Measurements from ENCODE around the gene CADM1.

The CADM1 gene

DNA sequence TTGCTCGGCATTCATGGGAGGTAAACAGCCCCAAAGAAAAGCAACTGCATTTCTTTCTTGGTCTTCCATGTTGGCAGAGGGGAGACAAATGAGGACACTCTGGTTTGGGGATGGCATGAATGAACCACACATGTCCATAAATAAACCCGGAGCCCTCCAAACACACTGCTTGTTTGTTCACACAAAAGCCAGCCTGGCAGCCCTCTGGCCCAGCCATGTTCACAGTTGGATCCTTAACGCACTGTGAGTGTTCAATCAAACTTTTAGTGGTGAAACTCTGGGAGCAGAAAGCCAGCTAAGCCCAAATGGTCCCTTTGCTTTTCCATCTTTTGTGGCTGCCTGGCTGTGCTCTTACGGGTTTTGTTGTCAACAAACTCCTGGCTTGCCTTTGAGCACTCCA lies 336.8 kb downstream of the CADM1 start:
- DNase-seq, result no peak

DNA sequence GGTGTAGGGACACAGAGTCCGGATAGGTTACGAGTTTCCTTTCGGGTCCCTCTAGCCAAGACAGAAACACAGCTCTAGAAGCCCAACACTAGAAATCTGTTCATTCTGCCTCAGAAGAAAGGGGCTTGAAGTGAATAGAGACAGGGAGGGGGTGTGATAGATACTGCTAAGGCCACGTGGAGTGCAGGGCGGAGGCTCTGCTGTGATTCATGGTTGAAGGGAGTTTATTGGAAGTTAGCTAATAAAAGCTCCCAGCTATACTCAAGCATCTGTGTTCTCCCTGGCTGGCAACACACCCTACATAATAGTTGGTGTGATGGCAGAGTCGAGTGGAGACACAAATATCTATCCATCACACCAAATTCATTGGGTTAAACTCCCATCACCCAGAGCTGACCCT lies 337.4 kb downstream of the CADM1 start:
- no peak for DNase-seq

DNA sequence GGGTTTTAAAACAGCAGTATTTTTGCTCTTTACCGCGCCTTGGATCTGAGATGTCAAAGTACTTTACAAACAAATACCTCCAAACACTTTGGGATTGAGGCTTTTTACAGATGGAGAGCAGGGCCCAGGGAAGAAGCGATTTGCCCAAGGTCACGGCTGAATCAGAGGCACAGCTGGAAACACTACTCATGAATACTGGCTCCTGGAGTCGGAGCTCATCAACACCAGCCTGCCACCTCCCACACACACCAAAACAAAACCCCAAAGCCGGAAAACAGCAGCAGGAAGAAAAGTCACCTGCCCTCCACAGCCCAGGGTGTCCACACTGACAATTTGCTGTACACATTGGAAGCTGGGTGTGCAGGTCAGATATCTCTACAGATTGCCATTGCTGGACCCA lies 339.4 kb downstream of the CADM1 start:
- no peak for DNase-seq

DNA sequence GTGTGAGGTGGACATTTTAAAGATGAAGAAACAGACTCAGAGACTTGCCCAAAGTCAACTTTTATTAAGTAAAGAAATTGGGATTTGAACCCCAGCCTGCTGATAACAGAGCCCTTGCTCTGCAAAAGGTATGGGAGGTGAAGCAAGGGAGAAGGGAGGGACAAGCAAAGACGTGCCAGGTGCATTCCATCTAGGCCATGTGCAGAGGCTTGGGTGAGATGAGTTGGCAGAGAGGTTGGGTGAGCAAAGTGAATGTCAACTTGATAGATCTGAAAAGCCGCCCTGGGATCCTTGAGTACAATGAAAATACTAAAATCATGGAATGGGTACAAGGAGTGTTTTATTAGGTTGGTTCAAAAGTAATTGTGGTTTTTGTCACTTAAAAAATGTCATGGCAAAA lies 341.3 kb downstream of the CADM1 start:
- DNase-seq, result no peak

DNA sequence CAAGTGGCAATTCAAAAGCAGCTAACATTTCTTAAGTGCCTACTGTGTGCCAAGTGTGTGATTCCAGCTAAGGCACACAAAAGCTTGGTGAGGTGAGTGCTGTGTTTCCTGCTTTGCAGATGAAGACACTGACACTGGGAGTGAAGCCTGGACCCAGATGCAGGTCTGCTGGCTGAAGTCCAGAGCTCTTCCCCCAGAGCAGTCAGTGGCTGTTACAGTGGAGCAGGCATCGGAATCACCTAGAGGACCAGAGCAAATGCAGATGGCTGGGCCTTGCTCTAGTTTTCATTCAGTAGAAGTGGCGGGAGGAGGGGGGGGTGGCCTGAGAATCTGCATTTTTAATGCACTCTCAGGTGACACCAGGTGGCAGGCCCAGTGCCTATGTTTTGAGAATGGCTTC lies 342.3 kb downstream of the CADM1 start:
- DNase-seq, result no peak

DNA sequence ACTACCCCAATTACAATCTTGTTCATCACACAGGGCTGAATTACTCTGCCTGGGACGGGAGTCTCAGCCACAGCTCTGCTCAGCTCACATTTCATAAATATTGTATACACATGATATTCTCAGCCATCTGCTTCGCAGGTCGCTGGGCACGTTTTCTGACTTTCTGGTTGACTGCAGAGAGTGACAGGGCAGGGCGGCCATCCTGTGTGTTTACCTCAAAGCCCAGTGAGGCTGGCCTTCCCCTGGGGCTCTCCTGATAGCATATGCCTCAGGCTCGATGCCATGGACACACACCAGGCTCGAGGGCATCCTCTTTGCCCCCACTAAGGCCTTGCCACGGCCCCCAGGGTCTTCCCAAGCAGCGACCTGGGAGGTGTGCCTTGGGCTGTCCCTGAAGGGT lies 345.0 kb downstream of the CADM1 start:
- no peak for DNase-seq

DNA sequence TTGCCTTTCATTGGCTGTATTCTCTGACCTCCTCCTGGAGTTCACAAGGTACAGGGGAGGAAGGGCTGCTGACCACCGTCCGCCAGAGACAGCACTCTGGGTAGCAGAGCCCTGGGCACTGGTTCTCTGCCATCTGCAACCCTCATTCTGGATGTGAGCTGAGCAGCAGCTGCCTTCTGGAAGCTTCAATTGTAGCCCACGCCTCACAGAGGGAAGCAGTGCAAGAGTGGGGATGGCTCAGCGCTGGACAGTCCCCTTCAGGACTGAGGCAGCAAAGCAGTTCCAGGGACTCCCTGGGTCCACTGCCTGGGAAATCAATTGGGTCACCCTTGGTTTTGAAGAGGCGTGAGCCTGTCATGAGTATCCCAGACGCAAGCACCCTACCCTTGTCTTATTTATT lies 346.2 kb downstream of the CADM1 start:
- no peak for DNase-seq

DNA sequence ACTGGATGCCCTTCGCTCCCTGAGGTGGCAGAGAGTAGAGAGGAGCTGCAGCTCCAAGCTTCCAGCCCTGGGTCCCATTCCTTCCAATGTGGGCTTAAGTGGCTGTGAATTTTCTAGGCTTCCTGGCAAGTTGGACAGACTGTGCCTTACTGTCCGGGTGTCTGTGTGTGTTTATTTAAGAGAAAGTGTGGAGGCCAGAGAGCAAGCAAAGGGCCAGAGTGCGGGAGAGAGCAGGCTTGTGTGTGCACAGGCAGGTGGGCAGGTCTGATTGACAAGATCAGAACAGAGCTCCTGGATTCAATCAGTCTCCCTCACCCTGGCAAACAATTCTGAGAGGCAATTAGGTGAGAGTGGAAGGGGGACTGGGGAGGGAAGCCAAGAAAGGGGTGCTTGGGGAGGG lies 347.0 kb downstream of the CADM1 start:
- DNase-seq, result no peak

DNA sequence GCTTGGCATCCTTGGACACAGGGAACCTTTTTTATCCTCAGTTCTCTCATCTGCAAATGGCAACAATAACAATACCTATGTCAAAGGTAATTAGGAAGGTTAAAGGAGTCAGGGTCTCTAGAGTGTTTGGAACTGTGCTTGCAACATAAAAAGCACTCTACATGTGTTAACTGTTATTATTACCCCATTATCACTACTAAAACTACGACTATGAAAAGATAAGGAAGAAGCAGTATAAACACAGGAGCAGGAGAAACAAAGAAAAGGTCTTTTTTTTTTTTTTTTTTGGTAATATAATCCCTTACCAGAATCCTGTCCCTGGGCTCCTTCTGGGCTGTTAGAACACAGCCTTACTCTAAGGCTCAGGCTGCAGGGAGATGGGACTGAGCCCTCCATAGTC lies 348.2 kb downstream of the CADM1 start:
- DNase-seq, result no peak

DNA sequence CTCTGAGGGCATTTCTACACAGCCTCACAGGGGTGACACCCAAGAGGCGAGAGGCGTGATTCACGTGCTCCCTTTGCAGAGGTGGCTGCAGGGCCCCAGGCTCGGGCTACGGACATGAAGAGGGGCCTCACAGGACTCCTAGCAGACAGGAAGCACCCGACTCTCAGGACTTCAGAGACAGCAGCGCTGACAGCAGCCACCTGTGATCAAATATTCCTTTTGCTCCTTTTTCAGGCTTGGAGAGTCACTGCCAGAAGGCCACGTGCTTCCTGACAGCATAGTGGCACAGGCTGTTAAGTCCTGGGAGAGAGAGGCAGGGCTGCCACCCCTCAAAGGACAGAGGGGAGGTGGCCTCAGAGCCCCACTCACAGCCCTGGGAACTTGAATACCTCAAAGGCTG lies 348.9 kb downstream of the CADM1 start:
- no peak for DNase-seq

DNA sequence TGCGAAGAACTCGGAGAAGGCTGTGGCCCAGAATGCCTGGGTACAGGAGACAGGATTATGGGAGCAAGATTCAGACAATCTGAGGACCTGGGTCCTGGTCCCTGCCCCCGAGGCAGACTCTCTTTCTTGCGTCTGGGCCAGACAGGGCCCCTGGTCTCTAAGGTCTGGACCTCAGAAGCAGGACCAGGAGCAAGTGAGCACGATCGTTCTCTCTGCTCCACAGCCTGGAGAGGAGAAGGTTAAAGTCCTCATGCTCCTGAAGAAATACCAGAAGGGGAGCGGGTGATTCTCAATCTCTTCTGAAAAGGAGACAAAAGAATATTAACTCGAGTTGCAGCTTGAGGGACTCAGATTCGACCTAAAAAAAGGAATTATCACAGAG lies 349.9 kb downstream of the CADM1 start:
- DNase-seq, result no peak

DNA sequence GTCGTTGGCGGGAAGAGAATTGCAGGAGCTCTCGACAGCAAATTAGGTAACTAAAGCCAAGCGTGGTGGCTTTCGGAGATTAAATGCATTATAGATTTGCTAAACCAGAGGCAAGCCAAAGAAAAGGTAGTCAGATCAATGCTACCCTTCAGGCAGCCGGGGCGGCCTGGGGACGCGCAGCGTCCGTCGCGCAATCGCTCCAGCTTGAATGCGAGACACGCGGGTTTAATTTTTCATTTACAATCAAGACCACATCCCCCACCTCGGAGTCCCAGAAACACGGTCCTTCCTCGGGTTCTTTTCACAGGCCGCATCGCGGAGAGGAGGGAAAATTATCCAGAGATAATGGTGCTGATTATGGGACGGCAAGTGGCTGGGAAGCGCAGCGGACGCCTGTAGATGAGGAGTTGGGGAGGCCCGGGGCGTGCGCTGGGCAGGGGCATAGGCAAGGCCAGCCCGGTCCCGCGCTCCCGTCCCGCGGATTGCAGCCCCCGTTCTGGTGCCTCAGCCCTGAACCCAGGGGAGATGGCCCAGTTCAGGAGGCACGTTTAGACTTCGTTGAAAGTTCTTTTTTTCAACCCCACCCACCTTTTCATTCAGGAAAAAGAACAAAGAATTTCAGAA lies 350.4 kb downstream of the CADM1 start:
- DNase-seq, result no peak

DNA sequence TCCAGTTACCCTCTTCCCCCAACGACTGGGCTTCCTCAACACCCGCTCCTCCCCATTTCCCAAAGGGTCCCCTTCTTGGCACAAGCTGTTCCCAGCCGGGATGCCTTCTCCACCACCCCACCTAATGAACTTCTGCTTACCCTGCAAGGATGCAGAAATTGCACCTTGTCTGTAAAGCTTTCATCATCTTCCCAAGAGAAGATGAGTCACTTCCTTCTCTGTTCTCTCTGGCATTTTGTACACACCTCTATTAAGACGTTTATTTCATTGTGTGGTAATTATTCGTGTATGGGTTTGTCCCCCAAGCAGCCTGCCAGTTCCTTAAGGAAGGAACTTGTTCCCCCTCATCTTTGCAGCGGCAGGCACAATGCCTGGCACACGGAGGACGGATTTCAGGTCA lies 351.1 kb downstream of the CADM1 start:
- DNase-seq, result no peak

DNA sequence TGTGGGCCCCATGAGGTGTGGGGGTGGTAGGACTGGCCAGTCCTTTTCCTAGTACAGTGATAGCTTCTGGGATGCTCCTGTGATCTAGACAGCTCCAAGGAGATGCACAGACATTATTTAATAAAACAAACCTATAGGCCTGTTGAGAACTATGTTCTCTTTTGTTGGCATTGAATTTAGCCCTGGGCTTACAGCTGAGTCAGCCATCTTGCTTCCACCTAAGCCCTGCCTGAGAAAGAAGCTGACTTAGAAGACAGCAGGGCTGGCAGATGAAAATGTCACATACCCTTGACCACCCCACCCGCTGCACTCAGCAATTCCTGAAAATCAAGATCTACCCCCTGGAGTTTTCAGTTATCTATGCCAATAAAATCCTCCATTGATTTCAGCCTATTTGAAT lies 353.2 kb downstream of the CADM1 start:
- DNase-seq, result no peak

DNA sequence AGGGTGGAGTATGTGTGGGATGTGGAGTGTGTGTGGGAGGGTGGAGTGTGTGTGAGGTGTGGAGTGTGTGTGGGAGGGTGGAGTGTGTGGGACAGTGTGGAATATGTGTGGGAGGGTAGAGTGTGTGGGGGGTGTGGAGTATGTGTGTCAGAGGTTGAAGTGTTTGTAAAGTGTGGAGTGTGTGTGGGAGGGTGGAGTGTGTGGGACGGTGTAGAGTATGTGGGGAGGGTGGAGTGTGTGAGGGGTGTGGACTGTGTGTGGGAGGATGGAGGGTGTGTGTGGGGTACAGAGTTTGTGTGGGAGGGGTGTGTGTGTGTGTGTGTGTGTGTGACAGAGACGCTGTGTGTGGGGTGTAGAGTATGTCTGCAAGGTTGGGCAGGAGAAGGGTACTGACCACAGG lies 355.5 kb downstream of the CADM1 start:
- DNase-seq, result no peak

DNA sequence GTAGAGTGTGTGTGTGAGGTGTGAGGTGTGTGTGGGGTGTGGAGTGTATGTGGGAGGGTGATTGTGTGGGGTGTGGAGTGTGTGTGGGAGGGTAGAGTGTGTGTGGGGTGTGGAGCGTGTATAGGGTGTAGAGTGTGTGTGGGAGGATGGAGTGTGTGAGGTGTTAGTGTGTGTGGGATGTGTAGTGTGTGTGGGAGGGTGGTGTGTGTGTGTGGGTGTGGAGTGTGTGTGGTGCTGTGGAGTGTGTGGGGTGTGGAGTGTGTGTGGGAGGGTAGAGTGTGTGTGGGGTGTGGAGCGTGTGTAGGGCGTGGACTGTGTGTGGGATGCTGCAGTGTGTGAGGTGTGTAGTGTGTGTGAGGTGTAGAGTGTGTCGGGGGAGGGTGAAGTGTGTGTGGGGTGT lies 356.1 kb downstream of the CADM1 start:
- no peak for DNase-seq

DNA sequence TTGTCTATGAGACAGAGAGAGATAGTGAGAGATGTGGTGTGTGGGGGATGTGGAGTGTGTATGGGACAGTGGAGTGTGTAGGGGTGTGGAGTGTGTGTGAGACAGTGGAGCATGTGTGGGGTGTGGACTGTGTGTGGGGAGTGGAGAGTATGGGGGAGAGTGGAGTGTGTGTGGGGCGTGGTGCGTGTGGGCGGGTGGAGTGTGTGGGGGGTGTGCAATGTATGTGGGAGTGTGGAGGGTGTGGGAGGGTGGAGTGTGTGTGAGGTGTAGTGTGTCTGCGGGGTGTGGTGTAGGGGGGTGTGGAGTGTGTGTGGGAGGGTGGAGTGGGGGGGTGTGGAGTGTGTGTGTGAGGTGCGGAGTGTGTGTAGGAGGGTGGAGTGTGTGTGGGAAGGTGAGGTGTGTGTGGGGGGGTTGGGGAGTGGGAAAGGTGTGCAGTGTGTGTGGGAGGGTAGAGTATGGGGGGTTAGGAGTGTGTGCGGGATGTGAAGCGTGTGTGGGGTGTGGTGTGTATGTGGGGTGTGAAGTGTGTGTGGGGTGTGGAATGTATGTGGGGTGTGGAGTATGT lies 356.9 kb downstream of the CADM1 start:
- no peak for DNase-seq

DNA sequence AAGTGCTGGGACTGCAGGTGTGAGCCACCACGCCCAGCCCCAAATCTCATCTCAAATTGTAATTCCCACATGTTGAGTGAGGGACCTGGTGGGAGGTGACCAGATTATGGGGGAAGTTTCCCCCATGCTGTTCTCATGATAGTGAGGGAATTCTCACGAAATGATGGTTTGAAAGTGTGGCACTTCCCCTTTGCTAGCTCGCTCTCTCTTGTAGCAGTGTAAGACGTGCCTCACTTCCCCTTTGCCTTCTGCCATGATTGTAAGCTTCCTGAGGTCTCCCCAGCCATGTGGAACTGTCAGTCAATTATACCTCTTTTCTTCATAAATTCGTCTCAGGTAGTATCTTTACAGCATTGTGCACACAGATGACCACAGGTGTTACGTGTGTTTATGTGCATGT lies 357.8 kb downstream of the CADM1 start:
- DNase-seq, result no peak

DNA sequence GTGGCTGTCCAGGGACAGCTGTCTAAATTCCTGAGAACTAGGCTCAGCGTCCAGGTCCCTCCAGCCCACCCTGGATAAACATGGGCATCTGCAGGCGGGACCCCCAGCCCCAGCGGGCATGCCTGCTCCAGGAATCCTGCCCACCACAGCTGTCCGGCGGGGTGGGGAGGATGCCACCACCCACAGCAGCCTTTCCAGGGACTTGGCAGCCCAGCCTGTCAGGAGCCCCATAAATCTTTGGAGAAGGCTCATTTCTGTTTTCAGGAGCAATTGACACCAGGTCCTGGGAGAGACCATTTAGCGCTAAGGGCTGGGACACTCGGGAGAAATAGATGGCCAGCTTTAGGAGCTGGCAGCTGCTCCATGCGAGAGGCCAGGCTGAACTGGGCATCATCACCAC lies 358.9 kb downstream of the CADM1 start:
- DNase-seq, result no peak

DNA sequence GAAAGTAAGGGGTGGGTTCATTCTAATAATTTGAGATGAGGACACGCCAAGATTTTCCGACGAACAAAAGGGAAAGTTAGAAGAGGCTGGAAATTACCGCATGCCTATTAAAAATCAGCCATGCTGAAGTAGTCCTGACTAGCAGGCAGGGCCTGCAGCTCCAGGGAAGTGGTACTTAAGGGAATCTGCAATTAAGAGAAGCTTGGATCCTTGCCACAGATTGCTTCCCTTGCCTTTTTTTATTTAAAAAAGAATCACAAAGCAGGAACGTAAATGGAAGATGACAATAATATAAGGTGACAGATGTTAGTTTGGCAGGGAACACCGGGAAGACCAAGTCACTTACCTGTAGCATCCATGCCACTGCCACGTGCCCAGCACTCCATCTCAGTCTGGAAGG lies 359.3 kb downstream of the CADM1 start:
- DNase-seq, result no peak

DNA sequence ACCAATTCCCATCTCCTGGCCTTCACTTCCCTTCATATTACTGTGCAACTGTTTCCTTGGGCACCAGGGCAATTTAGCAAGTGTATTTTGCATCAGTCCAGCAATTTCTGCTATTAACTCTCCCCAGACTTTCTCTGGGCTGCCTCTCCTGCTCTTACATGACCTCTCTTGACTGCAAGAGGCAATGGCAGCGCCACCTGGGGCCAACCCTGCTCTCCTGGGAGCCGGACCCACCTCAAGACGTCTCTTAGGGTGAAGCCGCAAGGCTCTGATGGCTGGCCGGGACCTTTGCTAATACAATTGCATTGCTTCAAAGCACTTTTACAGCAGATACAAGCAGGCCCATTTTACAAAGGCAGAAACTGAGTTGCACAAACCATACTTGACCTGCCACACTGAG lies 360.2 kb downstream of the CADM1 start:
- DNase-seq, result no peak

DNA sequence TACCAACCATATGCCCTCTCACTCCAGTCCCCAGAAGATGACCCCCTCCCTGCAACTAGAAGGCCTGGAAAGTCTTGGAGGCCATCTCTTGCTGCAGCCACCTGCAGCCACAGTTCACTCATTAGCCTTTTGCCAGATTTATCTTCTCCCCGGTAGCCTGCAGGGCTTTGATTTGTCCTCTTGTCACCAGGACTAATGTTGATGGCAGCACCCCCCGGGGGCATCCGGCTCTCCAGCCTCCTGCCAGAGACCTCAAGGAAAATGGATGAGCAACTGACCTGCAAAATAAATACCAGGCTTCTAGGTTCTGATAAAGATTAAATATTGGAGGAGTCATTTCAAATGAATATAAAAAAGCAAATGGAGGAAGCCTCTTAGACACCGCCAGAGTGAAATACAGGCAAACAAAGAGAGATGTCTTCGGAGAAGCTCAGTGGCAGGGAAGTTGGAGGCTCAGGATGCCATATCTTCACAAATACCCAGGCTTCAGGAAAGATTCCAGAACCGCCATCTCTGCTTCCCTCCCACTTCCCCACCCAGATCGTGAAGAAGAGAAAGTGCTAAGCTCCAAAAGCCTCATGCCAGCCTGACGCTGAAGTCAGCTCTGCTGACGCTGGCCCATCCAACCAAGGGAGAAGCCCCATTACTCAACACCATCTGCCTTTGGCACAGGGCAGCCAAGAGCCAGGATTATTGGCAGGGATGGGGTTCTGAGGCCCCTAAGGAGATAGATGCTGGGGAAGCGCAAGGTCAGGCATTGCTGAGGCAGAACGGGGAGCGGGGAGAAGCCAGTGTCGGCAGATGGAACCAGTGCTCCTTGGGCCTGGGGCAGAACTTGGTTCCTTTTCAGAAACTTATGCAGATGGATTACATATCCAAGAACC lies 362.7 kb downstream of the CADM1 start:
- DNase-seq, result no peak

DNA sequence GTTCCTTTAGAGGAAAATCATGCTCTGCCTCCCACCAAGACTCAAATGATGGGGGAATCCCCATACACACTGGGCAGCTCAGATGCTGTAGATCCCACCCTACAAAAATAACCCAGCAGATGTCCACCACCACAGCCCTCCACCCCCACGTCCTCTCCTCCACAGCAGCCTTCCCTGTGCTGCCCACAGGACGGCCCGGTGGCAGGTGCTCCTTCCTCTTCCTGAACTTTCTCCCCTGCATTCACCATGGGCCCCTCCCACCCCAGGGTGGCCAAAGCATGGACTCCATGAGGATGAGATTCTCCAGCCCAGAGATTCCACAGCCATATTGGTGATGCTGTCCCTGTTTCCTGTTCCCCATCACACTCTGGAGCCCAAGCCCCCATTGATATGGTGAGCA lies 368.3 kb downstream of the CADM1 start:
- DNase-seq, result no peak

DNA sequence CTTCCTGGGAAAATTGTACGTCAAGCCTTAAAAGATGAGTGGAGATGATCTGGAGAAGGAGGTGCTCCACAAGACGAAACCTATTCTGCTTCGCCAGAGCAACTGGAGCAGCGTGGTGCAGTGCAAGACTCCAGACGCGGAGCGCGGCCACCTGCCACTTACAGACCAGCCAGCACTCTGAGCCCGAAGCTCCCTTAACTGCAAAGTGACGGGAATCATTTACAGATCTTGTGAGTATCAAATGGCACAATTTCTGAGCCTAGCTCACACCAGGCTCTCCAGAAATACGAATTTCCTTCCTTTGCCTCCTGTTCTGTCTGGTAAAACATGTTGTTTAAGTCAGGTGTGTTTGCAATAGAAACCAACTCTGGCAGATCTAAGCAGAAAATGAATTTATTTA lies 369.3 kb downstream of the CADM1 start:
- DNase-seq, result no peak
